Skin of body (tissue), 2 donors: ENCODE measurements around the gene PHTF2. TPM values are rescaled to one million over a fixed set of nuclear protein-coding genes. Genes with fewer than 3 reads are reported as not detected.
A peak's percentile ranks its signal among the peaks of the same experiment; 100 is the strongest.

Experiments used
- DNase-seq: peaks from one replicate; lab custom pipeline; 2025; lab: John Stamatoyannopoulos, UW
- total RNA-seq: library from RNA; depleted of rRNA; stranded (reverse); fragments of >200 nt; gene quantifications from one replicate; pipeline ENCODE4 v1.2.3, GENCODE V29; 2014

PHTF2 gene
- total RNA-seq, 1 donor from 2014 or later, result 27.6 TPM

- no peak for DNase-seq
Measured at GRCh38 chr7:77794000-77794399, 4.6 kb upstream of the PHTF2 start.

DNA sequence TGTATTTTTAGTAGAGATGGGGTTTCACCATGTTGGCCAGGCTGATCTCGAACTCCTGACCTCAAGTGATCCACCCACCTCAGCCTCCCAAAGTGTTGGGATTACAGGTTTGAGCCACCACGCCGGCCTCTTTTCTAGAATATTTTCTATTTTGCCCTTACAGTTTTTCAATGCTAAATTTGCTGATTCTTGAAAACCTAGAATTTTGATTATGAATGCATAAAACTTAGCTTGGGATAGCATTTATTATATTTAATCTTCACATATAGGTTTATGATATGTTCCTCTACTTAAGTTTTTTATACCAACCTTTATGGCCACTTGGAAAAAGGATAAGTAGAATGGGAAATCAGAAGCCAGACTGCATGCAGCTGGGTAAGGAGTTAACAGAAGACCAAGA is 2.5 kb upstream of the PHTF2 start:
- DNase-seq, result no peak

DNA sequence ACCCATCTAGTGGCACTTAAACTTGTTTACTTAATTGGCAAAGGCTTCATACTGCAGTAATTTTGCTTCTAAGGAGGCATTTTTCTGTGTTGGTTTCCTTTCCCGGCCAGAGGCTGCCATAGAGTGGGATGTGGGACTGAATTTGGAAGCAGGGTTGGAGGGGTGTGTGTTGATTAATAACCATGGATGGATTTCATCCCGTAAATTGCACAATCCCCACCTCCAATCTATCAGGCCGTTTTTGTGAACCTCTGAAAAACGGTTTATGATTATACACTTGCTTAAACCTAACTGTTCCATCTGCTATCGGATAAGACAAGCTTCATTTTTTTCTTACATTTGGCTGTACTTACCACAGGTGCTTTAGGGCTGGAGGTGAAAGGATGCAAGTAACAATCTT is 1.6 kb upstream of the PHTF2 start:
- DNase-seq, result no peak

GRCh38 chr7:77797734-77798393 is 709 bp upstream of the PHTF2 start:
- DNase-seq, result peak; percentile 66

DNA sequence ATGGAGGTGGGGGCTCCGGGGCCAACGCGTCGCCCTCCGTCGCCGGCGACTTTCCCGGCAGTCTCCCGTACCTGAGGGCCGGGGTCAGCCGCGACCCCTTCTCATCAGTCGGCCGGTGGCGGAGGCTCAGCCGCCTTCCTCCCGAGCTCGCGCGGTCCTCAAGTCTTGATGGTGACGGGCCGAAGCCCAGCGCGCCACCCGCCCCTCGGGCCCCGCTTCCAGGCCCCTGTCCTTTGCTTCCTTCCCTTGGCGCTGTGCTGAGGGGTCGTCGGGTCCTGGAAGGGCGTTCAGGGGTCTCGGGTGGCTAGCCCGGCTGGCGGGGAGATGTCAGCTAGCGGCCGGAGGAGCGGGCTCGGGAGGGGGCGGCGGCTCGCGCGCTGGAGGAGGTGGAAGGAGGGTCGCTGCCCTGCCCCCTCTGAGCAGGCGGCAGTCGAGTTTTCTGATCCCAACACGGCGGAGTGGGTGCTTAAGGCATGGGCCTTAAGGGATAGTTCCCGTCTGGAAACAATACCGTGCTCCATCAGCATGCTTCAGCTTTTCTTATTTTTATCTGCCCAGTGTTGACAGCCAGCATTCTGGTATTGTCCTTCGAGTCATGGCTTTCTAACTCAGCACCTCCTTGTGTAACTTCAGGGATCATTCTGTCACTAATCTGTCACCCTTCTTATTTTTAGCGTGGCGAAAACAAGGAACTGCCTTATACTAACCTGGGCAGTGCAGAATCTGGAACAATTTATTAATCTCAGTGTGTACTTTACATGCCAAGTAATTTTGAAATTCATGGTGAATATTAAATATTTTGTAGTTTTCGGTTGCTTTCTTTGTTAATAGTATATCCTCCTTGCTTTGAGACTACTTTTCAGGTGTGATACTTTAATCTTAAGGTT is 748 bp downstream of the PHTF2 start:
- DNase-seq, result peak; percentile 43

DNA sequence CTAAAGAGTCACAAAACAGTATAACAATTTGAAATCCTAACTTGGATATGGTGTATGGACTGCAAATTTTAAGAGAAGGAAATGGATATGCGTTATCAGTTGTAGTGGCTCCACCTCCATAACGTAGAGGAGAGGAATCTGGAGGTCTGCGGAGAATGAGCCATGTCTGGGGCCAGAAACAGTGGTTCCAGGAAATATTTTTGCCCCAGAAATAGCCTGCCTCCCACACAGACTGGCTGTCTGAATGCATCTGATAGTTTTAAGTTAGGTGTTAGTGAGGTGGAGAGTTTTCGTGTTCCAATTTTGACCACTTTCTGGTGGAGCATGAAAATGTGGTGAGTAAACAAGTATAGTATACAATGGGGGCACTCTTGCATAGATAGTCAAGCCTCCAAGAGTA is 1.6 kb downstream of the PHTF2 start:
- DNase-seq, result no peak

GRCh38 chr7:77800730-77801129 is 2.2 kb downstream of the PHTF2 start:
- no peak for DNase-seq

DNA sequence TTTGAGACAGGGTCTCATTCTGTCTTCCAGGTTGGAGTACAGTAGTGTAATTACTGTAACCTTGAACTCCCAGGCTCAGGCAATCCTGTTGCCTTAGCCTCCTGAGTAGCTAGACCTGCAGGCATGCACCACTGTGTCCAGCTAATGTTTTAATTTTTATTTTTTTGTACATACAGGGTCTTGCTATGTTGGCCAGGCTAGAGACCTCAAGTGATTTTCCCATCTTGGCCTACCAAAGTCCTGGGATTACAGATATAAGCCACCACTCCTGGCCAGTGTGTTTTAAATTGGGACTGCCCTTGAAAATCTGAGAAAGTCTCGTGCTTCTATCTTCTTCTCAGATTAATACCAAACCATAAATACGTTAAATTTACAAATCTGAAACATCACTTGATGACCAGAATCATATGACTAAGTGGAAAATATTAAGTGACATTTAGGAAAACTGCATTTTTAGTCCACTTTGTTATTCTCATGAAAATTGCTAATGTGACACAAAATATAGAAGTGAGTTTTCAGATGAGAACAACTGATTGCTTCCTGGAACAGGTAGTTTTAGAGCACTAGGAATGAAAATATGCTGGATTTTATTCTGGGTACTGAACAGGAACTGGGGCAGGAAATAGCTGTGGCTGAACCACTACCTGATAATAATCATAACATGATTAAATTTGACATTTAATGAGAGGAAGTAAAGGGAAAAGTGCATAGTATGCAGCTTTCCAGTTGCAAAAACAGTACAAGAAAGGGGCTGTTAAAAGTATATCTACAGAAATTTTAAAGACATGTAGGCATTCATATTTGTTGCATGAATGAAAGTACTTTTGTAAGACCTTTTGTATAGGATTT is 4.2 kb downstream of the PHTF2 start:
- DNase-seq, result no peak

- DNase-seq, result no peak
Measured at GRCh38 chr7:77806425-77806824, 7.9 kb downstream of the PHTF2 start.

DNA sequence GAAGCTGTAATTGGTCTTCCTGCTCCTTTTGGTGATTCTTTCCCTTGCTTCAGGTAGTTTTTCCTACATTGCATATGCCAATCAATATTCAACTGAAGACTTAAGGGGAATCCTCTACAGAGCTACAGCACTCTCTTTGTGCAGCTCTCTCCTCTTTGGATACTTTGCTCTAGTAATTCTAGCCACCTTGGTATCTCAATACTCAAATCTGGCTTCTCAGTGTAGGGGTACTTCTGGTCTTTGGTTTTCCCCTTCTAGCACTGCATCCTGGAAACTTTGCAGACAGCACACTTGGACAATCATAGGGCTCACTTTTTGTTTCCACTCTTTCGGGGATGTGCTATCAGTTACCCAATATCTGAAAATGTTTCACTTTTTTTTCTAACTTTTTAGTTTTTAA is 9.9 kb downstream of the PHTF2 start:
- no peak for DNase-seq

GRCh38 chr7:77811516-77812289 is 13.1 kb downstream of the PHTF2 start:
- no peak for DNase-seq

GRCh38 chr7:77812290-77812685 is 13.7 kb downstream of the PHTF2 start:
- DNase-seq, result no peak

DNA sequence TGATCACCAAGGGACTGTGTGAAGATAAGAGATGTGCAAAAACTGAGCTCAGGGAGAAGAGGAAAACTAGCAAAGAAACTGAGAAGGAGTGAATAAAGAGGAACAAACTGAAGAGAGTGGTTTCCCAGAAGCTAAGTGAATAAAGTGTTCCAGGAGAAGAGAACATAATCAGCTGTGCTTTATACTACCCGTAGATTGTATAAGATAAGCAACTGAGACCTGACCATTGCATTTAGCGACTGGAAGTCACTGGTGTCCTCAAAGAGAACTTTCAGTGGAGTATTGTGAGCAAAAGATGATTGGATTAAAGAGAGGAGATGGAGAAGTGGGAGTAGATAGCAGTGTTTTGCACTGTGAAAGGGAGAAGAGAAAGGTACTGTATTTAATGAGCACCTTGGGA is 14.6 kb downstream of the PHTF2 start:
- DNase-seq, result no peak

DNA sequence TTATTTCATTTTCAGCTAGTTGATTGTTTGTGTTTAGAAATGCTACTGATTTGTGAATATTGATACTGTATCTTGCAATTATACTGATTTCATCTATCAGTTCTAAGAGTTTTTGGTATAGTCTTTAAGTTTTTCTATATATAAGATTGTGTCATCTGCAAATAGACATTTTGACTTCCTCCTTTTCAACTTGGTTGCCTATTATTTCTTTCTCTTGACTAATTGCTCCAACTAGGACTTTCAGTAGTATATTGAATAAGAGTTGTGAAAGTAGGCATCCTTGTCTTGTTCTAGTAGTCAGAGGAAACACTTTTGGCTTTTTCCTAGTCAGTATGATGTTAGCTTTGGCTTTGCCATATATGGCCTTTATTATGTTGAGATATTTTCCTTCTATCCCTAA is 20.4 kb downstream of the PHTF2 start:
- no peak for DNase-seq

GRCh38 chr7:77820967-77821366 is 22.4 kb downstream of the PHTF2 start:
- no peak for DNase-seq

DNA sequence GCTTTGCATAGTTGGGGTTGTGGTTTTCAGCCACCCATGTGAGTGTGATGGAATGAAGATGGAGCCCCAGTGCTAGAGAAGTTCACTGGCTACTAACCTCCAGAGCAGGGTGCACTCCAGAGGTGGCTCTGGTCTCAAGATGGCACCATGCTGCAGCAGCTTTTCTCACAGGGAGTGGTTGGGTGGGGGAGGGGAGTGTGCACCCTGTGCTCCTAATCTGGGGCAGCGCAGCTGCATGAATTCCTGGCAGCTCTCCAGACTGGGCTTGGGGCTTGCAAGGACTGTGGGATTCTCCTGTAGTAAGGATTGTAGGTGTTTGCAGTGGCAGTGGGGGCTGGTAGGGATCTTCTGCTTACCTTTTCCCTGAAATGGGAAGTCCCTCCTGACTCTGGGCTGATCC is 23.7 kb downstream of the PHTF2 start:
- no peak for DNase-seq

GRCh38 chr7:77823787-77824186 is 25.2 kb downstream of the PHTF2 start:
- DNase-seq, result no peak

GRCh38 chr7:77824636-77825035 is 26.1 kb downstream of the PHTF2 start:
- no peak for DNase-seq

DNA sequence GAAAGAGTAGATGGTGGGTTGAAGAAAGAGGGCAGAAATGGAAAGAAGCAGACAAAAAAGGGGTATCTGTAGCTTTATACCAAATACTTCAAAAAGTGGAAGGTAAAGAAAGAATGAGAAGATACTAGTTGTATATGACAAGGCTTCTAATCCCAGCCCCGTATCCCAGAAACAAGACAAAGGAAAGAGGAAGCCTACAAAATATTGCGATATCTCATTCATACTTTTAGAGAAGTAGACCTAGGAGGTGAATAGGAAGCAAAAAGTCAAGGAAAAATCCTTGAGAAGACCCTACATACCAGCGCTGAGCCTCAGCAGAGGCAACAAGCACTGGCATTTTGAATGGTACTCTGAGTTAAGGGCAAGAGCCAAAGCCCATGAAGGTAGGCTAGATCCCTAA is 26.6 kb downstream of the PHTF2 start:
- no peak for DNase-seq

DNA sequence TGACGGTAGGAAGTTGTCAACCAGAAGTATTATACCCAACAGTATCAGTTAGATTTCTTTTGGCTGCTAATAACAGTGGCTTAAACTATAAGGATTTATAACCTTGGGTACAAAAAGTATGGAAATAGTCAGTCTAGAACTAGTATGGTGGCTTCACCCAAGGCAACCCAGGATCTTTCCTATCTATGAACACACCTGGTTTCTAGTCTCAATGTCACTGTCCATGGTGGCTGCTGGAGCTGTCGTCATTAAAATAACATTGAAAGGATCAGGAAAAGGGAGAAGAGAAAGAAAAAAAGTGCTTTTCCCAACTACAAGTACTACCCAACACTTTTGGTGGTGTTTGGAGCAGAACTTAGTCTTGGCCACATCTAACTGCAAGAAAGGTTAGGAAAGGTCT is 27.7 kb downstream of the PHTF2 start:
- DNase-seq, result no peak

- no peak for DNase-seq
Measured at GRCh38 chr7:77827999-77828398, 29.4 kb downstream of the PHTF2 start.
